Measurements from ENCODE around the gene ABTB1. TPM values are rescaled to one million over a fixed set of nuclear protein-coding genes. Genes with fewer than 3 reads are reported as not detected.
"Not testable (repeated sequence)": the region's sequence is repeated elsewhere in the genome, so short reads cannot be mapped to it uniquely, and the experiment has no call there.

Gene ABTB1
- total RNA-seq, 1 donor from 2014 or later = 11.8 TPM

DNA sequence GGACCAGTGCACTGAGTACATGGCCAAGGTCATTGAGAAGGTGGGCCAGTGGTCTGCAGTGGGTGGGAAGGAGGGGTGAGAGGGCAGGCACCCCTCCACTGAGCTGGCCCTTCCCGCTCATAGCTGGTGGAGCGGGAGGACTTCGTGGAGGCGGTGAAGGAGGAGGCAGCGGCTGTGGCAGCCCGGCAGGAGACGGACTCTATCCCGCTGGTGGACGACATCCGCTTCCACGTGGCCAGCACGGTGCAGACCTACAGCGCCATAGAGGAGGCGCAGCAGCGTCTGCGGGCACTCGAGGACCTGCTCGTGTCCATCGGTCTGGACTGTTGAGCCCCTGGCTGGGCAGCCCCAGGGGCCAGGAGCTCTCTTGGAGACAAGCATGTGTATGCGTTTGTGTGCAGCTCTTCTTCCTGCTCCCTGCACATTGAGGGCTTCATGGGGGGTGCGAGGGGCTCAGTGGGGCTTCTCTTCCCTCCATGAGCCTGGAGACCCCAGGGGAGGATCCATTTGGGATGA lies 7.5 kb downstream of the ABTB1 start:
- peaks cover 12% of the 10 kb centered on the region for H3K36me3 Mint-ChIP-seq (ENCODE audit: low read depth, unreplicated experiment)
- no peak overlapping the region for H2AFZ ChIP-seq (ENCODE audit: low read depth, low read length)

DNA sequence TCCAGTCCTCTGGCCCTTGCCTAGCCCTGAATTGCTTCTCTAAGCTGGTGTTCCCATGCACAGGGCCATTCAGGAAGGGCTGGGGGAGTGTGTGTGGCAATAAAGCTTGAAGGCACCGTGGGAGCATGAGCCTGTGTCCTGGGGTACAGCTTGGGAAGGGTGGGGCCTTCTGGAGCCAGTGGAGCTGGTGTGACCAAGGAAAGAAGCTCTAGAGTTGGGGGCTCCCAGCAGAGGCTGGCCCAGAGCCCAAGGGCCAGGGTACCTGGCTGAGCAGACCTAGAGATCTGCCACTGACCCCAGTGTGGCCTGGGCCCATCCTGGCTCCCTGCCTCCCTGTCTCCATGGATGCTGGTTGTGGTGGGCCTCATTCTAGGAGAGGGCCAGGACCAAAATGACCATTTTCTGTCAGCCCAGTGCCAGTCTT lies 8.1 kb downstream of the ABTB1 start:
- H2AFZ ChIP-seq (ENCODE audit: low read depth, low read length) = no peak overlapping the region
- H3K9ac ChIP-seq (ENCODE audit: low read length) = no peak overlapping the region
- H4K20me1 ChIP-seq (ENCODE audit: insufficient read depth, low read length) = no peaks in the 10 kb centered on the region
- no peaks in the 10 kb centered on the region for H3K4me1 Mint-ChIP-seq (ENCODE audit: low read depth, unreplicated experiment)
- no peak for DNase-seq (ENCODE audit: low read depth)
- no peak overlapping the region for H3K4me3 Mint-ChIP-seq (ENCODE audit: unreplicated experiment)
- FAIRE-seq = no peak
- peaks cover 10% of the 10 kb centered on the region for H3K36me3 Mint-ChIP-seq (ENCODE audit: low read depth, unreplicated experiment)
- H3K27ac Mint-ChIP-seq (ENCODE audit: unreplicated experiment) = no peak overlapping the region
- H3K4me3 ChIP-seq (ENCODE audit: insufficient read depth, low read depth, low read length) = no peak overlapping the region
- no peak overlapping the region for H3K4me2 ChIP-seq (ENCODE audit: low read length)
- H3K27me3 Mint-ChIP-seq (ENCODE audit: low read depth, unreplicated experiment) = peaks cover 2% of the 10 kb centered on the region
- no peaks in the 10 kb centered on the region for H3K27me3 ChIP-seq (ENCODE audit: insufficient read depth, low read length)
- no peak overlapping the region for H3K27ac ChIP-seq (ENCODE audit: low read depth, low read length)
- no peak for TF ChIP-seq EZH2 (IDR thresholded peaks at IDR 0.05; ENCODE audit: insufficient read depth, low read length)
- TF ChIP-seq, protein P1, sequence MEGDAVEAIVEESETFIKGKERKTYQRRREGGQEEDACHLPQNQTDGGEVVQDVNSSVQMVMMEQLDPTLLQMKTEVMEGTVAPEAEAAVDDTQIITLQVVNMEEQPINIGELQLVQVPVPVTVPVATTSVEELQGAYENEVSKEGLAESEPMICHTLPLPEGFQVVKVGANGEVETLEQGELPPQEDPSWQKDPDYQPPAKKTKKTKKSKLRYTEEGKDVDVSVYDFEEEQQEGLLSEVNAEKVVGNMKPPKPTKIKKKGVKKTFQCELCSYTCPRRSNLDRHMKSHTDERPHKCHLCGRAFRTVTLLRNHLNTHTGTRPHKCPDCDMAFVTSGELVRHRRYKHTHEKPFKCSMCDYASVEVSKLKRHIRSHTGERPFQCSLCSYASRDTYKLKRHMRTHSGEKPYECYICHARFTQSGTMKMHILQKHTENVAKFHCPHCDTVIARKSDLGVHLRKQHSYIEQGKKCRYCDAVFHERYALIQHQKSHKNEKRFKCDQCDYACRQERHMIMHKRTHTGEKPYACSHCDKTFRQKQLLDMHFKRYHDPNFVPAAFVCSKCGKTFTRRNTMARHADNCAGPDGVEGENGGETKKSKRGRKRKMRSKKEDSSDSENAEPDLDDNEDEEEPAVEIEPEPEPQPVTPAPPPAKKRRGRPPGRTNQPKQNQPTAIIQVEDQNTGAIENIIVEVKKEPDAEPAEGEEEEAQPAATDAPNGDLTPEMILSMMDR (IDR thresholded peaks at IDR 0.05; ENCODE audit: insufficient read depth, low read depth, low read length) = no peak
- no peaks in the 10 kb centered on the region for H3K79me2 ChIP-seq (ENCODE audit: insufficient read depth, low read length)
- no peaks in the 10 kb centered on the region for H3K36me3 ChIP-seq (ENCODE audit: insufficient read depth, low read length)
- H3K4me1 ChIP-seq (ENCODE audit: insufficient read depth, low read length) = no peaks in the 10 kb centered on the region
- H3K9me3 ChIP-seq (ENCODE audit: insufficient read depth, low read depth, low read length) = no peaks in the 10 kb centered on the region
- H3K9me3 Mint-ChIP-seq (ENCODE audit: unreplicated experiment) = no peaks in the 10 kb centered on the region

More for the DNA sequence above, 7.5 kb downstream of the ABTB1 start:
- no peaks in the 10 kb centered on the region for H3K36me3 ChIP-seq (ENCODE audit: insufficient read depth, low read length)
- H3K79me2 ChIP-seq (ENCODE audit: insufficient read depth, low read length) = no peaks in the 10 kb centered on the region
- no peak overlapping the region for H3K27ac Mint-ChIP-seq (ENCODE audit: unreplicated experiment)
- no peak for DNase-seq (ENCODE audit: low read depth)
- no peak overlapping the region for H3K4me3 ChIP-seq (ENCODE audit: insufficient read depth, low read depth, low read length)
- no peaks in the 10 kb centered on the region for H3K4me1 ChIP-seq (ENCODE audit: insufficient read depth, low read length)
- H4K20me1 ChIP-seq (ENCODE audit: insufficient read depth, low read length) = no peaks in the 10 kb centered on the region
- no peaks in the 10 kb centered on the region for H3K9me3 Mint-ChIP-seq (ENCODE audit: unreplicated experiment)
- no peaks in the 10 kb centered on the region for H3K4me1 Mint-ChIP-seq (ENCODE audit: low read depth, unreplicated experiment)
- no peak for TF ChIP-seq EZH2 (IDR thresholded peaks at IDR 0.05; ENCODE audit: insufficient read depth, low read length)
- TF ChIP-seq, protein P1 (IDR thresholded peaks at IDR 0.05; ENCODE audit: insufficient read depth, low read depth, low read length) = no peak
- H3K27me3 Mint-ChIP-seq (ENCODE audit: low read depth, unreplicated experiment) = peaks cover 2% of the 10 kb centered on the region
- H3K27me3 ChIP-seq (ENCODE audit: insufficient read depth, low read length) = no peaks in the 10 kb centered on the region
- H3K9me3 ChIP-seq (ENCODE audit: insufficient read depth, low read depth, low read length) = no peaks in the 10 kb centered on the region
- no peak overlapping the region for H3K4me2 ChIP-seq (ENCODE audit: low read length)
- no peak for FAIRE-seq
- H3K9ac ChIP-seq (ENCODE audit: low read length) = no peak overlapping the region
- H3K27ac ChIP-seq (ENCODE audit: low read depth, low read length) = no peak overlapping the region
- no peak overlapping the region for H3K4me3 Mint-ChIP-seq (ENCODE audit: unreplicated experiment)

DNA sequence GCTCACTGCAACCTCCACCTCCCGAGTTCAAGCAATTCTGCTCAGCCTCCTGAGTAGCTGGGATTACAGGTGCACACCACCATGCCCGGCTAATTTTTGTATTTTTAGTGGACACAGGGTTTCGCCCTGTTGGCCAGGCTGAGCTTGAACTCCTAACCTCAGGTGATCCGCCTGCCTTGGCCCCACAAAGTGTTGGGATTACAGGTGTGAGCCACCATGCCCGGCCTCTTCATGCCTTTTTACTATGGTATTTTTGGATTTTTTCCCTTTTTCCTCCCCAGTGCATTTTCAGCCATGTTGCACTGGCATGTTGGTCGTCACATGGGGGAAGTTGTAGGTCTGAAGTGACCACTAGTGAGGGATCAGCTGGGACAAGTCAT lies 9.4 kb downstream of the ABTB1 start:
- H3K27me3 ChIP-seq (ENCODE audit: insufficient read depth, low read length) = not testable (repeated sequence)

More for the DNA sequence above, 9.4 kb downstream of the ABTB1 start:
- not testable (repeated sequence) for H3K27ac Mint-ChIP-seq (ENCODE audit: unreplicated experiment); H3K4me1 ChIP-seq (ENCODE audit: insufficient read depth, low read length); H3K9me3 Mint-ChIP-seq (ENCODE audit: unreplicated experiment); H3K79me2 ChIP-seq (ENCODE audit: insufficient read depth, low read length); H3K36me3 Mint-ChIP-seq (ENCODE audit: low read depth, unreplicated experiment); H3K4me1 Mint-ChIP-seq (ENCODE audit: low read depth, unreplicated experiment); H4K20me1 ChIP-seq (ENCODE audit: insufficient read depth, low read length); FAIRE-seq; H3K9ac ChIP-seq (ENCODE audit: low read length); H2AFZ ChIP-seq (ENCODE audit: low read depth, low read length); H3K9me3 ChIP-seq (ENCODE audit: insufficient read depth, low read depth, low read length); H3K36me3 ChIP-seq (ENCODE audit: insufficient read depth, low read length); H3K4me3 Mint-ChIP-seq (ENCODE audit: unreplicated experiment); H3K4me2 ChIP-seq (ENCODE audit: low read length); H3K4me3 ChIP-seq (ENCODE audit: insufficient read depth, low read depth, low read length); H3K27ac ChIP-seq (ENCODE audit: low read depth, low read length); DNase-seq (ENCODE audit: low read depth); H3K27me3 Mint-ChIP-seq (ENCODE audit: low read depth, unreplicated experiment)
